CD4-positive, alpha-beta T cell treated with Interleukin-21 for 1 hour (primary cell): ENCODE data around the gene FCRLB.
"Not testable (repeated sequence)": the region's sequence is repeated elsewhere in the genome, so short reads cannot be mapped to it uniquely, and the experiment has no call there.

ENCODE experiments used
- DNase-seq: peaks from one replicate; pipeline ENCODE4 v3.0.0-alpha.2; 2020

The FCRLB gene

DNA sequence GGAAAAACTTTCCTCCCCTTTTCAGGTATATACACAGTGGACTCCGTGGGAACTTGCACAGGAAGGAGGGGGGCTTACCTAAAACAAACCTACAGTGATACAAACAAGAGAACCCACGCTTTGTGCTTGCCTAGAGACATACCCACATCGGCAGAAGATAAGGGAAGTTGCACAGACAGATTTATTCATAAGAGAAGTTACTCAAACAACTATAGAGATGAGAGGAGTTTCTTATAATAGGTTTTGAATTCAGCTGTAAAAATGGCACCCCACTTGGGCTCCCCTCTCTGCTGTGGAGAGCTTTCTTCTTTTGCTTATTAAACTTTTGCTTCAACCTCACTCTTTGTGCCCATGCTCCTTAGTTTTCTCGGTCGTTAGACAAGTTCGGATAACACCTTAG lies 26.5 kb downstream of the FCRLB start:
- no peak for DNase-seq

DNA sequence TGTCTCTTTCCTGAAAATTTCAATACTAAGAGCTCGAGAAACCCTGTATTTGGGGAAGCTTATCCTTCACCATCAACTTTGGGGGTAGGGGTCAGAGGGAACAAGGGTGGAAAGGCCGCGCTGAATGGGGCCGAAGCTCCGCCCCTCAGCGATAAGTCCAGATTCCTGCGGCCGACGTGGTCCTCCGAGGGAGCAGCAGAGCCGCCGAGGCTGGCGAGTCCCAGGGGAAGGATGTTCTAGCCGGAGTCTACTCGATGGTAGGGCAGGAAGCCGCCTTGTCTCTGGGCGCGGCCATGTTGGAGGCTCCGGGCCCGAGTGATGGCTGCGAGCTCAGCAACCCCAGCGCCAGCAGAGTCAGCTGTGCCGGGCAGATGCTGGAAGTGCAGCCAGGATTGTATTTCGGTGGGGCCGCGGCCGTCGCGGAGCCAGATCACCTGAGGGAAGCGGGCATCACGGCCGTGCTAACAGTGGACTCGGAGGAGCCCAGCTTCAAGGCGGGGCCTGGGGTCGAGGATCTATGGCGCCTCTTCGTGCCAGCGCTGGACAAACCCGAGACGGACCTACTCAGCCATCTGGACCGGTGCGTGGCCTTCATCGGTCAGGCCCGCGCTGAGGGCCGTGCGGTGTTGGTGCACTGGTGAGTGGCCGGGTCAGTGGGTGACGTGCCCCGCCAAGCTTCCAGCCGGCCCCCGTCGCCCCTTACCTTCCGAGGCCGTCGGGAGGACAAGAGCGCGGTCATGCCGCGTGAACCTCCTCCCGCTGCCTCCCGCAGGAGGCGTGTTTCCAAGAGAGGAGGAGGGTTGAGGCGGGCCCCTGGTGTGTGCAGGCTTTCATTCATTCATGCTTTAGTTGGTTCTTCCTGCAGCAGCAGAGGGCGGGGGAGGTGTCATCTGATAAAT lies 28.4 kb downstream of the FCRLB start, which contains the start of gene DUSP12:
DUSP12 (plus strand) TSS at position 278 of the 899 bp plus-strand sequence; CDS start at position 294, 16 bp downstream.
- DNase-seq = peak; percentile 91

DNA sequence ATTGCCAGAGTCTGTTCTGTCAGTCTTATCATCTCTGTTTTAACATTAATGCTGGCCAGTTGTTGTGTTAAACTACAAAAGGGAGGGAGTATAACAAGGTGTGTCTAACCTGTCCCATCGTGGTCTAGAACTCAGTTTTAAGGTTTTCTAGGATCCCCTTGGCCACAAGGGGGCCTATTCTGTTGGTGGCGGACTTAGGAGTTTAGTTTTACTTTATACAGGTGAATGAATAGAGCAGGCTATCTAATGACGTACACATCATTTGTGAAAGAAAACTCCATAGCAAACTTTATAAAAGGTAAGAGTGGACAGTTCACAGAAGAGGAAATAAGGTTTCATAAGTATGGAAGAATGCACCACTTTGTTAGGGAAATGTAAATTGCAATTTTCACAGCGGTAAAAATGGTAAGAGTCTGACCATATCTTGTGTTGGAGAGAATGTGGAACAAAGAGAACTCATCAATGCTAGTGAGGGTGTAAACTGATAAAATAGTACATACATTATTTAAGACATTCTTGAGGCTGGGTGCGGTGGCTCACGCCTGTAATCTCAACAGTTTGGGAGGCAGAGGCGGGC lies 42.3 kb downstream of the FCRLB start:
- peak; percentile 74 for DNase-seq

DNA sequence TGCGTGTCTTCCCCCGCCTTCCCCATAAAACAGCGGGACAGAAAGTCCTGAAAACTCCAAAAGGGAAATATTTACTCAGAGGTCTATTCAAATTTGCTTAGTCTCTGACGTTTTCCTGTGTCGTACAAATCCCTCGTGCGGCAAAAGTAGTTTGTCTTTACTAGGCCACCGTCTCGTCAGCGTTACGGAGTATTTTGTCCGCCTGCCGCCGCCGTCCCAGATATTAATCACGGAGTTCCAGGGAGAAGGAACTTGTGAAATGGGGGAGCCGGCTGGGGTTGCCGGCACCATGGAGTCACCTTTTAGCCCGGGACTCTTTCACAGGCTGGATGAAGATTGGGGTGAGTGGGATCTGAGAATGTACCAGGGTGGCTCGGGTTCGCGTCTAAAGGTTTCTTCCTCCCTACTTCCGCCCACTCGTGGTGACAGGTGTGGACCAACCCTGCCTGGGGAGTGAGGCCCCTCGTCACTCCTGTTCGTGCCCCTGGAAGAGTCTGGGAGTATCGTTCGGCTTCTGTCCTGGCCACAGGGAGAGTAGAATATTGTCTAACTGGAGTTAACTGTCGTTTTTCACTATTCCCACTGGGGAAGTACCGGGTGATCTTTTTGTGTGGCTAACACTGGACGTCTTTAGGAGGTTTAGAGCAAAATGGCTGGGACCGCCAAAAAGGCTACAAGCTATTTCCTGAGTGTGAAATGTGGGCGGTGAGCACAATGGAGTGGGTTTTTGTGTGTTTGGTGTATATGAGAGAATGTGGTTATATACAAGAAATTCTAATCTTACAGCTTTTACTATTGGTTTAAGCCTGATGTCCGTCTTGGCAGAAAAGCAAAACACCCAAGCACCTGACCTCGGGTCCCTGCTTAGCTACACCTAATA lies 45.0 kb downstream of the FCRLB start, which contains the start of gene ATF6:
ATF6 (plus strand) TSS at position 219 of the 880 bp plus-strand sequence; CDS start at position 260, 41 bp downstream.
- peak; percentile 89 for DNase-seq

DNA sequence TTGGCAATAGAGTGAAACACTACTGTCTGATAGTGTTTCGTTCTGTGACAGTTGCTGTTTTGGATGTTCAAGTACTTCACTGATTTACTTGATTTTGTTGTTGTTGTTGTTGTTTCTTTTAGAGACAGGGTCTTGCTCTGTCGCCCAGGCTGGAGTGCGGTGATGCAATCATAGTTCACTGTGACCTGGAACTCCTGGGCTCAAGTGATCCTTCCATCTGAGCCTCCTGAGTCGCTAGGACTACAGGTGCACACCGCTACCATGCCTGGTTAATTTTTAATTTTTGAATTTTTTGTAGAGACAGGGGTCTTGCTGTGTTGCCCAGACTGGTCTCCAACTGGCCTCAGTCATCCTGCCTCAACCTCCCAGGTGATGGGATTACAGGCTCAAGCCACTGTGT lies 47.1 kb downstream of the FCRLB start:
- DNase-seq = no peak

DNA sequence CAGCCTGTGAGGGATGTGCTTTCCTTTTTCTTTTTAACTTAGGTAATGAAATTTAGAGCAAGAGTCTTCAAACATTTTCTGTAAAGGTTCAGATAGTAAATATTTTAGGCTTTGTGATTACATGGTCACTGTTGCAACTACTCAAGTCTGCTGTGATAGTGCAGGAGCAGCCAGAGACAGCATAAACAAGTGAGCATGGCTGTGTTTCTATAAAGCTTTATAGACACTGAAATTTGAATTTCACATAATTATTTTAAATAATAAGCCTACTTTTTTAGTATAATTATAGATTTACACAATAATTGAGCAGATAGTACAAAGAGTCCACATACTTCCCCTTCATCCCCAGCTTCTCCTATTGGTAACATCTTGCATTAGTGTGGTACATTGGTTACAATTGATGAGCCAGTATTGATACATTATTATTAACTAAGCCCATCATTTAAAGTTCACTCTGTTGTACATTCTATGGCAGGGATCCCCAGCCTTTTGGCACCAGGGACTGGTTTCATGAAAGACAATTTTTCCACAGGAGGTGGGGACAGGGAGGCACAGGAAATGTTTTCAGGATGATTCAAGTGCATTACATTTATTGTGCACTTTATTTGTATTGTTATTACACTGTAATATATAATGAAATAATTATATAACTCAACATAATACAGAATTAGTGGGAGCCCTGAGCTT lies 47.8 kb downstream of the FCRLB start:
- no peak for DNase-seq

DNA sequence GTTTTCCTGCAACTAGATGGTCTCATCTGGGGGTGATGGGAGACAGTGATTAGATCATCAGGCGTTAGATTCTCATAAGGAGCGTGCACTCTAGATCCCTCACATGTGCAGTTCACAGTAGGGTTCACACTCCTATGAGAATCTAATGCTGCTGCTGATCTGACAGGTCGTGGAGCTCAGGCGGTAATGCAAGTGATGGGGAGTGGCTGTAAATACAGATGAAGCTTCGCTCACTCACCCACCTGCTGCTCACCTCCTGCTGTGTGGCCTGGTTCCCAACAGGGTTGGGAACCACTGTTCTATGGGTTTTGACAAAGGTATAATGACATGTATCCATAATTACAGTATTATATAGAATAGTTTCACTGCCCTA lies 48.3 kb downstream of the FCRLB start:
- not testable (repeated sequence) for DNase-seq

DNA sequence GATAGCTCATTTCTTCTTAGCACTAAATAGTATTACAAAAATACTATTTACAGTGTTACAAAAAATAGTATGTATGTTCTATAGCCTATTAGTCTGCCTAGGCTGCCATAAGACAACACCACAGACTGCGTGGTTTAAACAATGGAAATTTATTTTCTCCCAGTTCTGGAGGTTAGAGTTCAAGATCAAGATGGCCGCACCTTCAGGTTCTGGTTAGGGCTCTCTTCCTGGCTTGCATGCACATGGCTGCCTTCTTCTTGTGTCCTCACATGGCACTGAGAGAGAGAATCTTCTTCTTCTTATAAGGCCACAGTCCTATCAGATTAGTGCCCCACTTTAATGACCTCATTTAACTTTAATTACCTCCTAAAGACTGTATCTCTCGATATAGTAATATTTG lies 48.9 kb downstream of the FCRLB start:
- no peak for DNase-seq

DNA sequence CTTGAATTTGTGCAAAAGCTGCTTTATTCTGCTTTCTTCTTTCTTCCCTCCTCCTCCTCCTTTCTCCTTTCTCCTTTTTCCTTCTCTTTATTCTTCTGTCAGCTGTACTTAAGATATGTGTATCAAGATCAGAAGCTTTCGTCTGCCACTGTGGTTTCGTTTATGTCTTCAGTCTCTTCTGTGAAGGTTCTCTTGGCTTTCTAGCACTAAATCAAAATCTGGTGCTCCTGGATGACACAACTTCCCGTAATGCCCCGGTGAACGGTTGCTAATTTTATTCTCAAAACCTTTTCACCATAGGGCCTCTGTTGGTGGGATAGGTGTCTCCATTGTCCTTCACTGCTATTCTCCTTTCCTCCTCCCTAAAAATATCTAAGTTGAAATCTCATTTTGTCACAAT lies 49.8 kb downstream of the FCRLB start:
- DNase-seq = no peak

DNA sequence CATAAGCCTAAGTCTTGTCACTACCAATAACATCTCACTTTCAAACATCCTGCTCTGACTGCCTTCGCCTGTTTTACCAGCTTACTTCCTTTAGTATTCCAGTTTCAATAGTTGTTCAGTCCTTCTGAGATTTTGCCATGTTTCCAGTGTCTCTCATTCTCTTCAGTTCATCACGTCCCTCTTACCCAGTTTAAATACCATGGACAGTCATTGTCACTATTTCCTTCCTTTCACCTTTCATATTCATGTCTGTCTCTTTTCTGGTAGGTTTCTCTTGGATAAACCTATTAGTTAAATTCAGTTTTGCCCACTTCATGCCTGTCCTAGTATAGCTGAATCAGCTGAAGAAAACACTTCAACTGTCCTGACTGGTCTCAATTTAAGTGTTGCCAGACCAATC lies 50.6 kb downstream of the FCRLB start:
- DNase-seq = no peak

DNA sequence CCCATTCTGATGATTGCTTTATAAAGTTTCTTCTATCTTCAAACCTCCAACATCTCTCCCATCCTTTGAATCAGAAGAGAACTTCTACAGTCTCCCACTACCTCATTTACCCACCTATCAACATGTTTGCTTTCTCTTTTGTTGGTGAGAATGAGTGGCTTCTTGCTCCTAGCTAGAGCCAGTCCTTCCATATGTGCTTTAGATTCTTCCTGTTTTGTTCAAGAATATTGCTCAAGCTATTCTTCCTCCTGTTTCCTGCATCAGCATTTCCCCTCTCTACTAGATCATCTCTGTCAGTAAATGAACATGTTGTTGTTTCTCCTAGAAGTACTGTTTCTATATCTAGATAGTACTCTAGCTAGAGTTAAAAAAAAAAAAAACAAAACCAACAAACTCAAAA lies 51.1 kb downstream of the FCRLB start:
- no peak for DNase-seq

DNA sequence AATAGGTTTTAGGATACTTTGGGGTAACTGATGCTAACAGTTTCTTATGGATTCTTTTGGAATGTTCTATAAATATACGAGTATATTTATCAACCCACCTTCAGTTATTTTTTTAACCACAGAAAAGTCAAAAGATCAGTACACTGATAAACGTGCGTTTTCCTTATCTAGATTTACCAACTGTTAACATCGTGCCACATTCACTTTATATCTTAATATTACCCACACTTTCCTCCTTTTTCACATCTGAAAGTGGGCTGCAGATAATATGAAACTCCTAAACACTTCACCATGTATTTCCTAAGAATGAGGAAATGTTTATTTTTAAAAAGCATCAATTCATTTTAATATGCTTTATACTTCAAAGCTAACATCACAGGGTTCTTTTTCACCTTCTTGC lies 52.4 kb downstream of the FCRLB start:
- DNase-seq = no peak

DNA sequence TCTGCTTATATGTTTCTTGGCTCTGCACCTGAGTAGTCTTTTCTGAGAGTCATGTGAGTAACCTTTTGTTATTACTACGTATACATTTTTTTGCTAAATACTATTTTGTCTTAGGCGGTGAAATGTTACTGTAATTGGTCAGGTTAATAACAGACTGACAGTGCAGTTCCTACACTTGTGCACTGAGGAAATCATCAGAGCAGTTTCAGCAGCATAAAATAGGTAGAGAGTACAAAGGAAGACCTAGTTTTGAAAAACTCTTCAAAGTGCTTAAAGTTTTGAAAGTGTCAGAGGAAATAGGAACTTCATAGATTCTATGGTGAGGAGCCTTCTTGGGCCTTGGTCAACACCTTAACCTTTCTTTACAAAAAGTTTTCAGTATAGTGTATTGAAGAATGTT lies 55.9 kb downstream of the FCRLB start:
- DNase-seq = no peak
